22Rv1 (cell line): Measurements from ENCODE around the gene KIF23.

Experiments
- H3K27ac ChIP-seq: fragments of 450-650 bp; 2 replicates; pipeline ENCODE4 v1.5.1; 2017
- ZFX ChIP-seq: fragments of 450-650 bp; IDR thresholded peaks from 2 replicates; pipeline ENCODE4 v1.6.1; 2017; ENCODE audit warnings: antibody characterized with exemption, borderline replicate concordance
- TF ChIP-seq, protein P1 (sequence below): fragments of 450-650 bp; IDR thresholded peaks from 2 replicates; pipeline ENCODE4 v1.5.1; 2017; ENCODE audit warnings: mild to moderate bottlenecking

The KIF23 gene

DNA sequence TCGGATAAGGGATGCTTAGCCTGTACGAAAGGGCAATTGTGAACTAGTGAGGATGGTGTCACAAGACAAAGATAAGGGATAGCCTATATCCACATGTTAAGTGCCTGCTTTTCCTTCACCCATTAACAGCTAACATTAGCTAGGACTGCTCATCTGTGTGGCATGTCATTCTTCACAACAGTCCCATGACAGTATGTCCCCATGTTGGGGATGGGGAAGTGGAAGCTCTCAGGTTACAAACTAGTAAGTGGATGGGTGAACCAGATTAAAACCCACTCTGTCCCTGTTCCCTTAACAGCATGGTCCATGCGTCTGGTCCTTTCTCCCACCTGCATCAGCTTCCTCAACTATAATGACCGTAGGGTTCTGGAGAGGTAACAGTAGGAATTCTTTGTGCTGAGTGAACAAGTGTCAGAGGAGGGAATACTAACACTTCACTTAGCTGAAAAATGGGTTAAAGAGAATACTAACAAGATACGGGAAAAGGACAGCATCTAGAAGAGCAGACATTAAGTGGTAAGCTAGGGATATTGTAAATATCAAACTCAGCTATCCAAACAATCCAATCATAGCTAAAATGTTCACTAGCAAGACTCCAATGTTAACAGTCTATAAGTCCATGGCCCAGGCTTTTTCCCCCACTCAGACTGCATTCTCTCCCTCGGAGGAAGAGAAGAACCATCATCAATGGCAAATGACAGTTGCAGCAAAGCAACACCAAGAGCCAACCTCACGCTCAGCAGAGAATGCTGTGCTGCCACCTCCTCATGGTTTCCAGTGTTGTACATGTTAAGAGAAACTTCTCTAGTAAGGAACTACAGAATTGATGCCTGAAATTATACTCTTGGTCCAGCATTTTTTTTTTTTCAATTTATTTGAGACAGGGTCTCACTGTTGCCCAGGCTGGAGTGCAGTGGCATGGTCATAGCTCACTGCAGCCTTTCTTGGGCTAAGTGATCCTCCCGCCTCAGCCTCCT lies 43.4 kb downstream of the KIF23 start:
- TF ChIP-seq ZFX = no peak
- TF ChIP-seq, protein P1, sequence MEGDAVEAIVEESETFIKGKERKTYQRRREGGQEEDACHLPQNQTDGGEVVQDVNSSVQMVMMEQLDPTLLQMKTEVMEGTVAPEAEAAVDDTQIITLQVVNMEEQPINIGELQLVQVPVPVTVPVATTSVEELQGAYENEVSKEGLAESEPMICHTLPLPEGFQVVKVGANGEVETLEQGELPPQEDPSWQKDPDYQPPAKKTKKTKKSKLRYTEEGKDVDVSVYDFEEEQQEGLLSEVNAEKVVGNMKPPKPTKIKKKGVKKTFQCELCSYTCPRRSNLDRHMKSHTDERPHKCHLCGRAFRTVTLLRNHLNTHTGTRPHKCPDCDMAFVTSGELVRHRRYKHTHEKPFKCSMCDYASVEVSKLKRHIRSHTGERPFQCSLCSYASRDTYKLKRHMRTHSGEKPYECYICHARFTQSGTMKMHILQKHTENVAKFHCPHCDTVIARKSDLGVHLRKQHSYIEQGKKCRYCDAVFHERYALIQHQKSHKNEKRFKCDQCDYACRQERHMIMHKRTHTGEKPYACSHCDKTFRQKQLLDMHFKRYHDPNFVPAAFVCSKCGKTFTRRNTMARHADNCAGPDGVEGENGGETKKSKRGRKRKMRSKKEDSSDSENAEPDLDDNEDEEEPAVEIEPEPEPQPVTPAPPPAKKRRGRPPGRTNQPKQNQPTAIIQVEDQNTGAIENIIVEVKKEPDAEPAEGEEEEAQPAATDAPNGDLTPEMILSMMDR = no peak
- H3K27ac ChIP-seq = peak overlapping the region; percentile 95

DNA sequence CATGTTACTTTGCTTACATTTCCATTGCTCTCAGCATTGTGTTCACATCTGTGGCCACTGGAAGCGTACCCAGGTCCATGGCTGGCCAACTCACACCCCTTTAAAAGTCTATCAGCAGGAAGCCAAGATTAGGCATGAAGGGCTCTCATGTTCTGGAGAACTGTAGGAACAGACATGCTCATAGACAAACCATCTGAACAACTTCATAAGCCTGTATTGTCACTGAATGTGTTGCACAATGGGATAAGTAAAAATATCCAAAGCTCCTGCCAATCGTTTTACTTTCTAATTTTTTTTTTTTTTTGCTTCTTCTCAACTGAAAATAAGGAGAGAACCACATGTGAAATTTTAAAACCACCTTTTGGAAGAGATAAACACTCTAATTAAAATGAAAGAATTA lies 44.9 kb downstream of the KIF23 start:
- TF ChIP-seq, protein P1 = no peak
- TF ChIP-seq ZFX = no peak
- H3K27ac ChIP-seq = peak overlapping the region; percentile 95; the same call in 1 of the 2 replicates

DNA sequence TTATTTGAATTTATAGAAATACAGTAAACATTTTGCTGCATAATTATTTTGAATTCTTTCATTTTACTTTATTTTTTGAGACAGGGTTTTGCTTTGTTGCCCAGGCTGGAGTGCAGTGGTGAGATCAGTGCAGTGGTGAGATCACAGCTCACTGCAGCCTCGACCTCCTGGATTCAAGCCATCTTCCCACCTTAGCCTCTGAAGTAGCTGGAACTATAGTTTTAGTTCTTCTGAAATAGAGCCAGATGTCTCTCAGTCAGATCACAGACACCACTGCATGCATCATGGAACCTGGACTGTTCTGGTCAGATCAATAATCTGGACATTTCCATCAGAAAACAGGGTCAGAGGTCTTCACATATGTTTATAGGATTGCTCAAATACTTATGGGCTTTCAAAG lies 46.3 kb downstream of the KIF23 start:
- TF ChIP-seq ZFX = no peak
- TF ChIP-seq, protein P1 = no peak

DNA sequence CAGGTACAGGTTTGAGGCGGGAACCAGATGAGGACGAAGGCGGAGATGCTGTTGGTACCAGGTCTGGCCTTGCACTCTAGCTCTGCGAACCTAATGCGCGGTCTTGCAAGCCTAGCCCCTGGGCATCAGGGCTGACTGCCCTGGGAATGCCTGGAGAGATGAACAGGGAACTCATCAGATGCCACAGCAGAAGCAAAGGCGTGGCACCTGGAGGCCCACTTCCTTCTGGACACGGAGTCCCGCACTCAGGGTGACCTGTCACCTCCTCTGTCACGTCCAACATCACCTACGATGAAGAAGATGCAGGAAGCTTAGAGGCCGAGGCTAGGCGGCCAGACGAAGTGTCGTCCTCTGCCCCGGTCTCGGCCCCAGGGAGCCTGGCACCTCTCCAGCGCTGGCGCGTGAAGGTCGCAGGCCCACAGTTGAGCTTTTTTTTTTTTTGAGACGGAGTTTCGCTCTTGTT lies 47.9 kb downstream of the KIF23 start:
- no peak for TF ChIP-seq ZFX
- TF ChIP-seq, protein P1 = no peak
- H3K27ac ChIP-seq = peak overlapping the region; percentile 98

More for the DNA sequence above, 46.3 kb downstream of the KIF23 start:
- H3K27ac ChIP-seq = no peak overlapping the region

DNA sequence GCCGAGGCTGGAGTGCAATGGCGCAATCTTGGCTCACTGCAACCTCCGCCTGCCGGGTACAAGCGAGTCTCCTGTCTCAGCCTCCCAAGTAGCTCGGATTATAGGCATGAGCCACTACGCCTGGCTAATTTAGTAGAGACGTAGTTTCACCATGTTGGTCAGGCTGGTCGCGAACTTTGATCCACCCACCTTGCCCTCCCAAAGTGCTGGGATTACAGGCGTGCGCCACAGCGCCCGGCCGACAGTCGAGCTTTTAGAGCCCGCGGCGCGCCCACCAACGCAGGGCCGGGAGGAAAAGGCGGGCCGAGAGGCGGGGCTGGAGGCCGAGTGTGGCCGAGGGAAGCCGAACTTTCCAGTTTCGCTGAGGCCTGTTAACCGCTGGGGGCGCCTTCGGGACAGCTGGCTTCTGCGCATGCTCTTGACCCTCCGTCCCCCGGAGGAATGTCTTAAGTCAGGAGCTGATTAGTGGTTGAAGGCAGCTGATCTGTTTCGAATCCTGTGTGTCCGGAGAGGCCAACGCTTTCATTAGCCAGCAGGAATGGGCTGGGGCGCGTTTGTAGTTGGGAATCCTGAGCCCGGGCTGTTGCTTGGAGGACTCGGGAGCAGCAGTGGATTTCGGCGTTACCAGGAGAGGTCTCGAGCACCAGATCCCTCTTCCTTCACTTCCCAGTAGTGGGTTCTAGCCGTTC lies 48.5 kb downstream of the KIF23 start:
- peak overlapping the region; percentile 98 for H3K27ac ChIP-seq

DNA sequence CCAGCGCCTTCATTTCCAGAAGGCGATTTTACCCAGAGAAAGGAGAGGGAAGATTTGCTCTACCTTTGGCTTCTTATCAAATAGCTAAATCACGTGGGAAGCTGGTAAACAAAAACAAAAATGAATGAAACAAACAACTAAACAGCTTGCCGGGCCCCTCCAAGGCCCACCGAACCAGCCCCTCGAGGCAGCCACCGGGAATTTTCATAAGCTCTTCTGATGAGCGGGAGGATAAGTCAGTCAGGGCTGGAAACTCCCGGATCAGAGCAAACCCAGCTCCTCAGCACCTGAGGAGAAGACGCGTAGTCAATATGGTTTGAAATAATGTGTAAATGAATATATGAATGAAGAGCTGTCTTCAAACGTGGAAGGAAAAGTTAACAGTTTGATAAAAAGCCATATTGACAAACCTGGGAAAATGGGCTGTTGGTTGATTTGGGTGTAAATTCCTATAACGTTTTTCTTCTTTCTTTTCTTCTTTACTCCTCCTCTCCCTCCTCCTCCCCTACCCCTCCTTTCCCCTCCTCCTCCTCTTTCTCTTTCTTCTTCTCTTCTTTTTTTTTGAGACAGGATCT lies 49.1 kb downstream of the KIF23 start:
- TF ChIP-seq ZFX = no peak
- TF ChIP-seq, protein P1 = no peak
- peak overlapping the region; percentile 98 for H3K27ac ChIP-seq

More for the DNA sequence above, 48.5 kb downstream of the KIF23 start:
- no peak for TF ChIP-seq ZFX
- TF ChIP-seq, protein P1 = peak; percentile 92
